Adipocyte (in vitro differentiated cells): ENCODE measurements around the gene MAP3K9.

Source experiments
- DNase-seq: peaks from one replicate; pipeline ENCODE4 v3.0.0-alpha.2; 2015; ENCODE audit warnings: low read depth
- H3K27me3 ChIP-seq: replicated peaks from 2 replicates; pipeline ENCODE4 v1.7.0; 2013; ENCODE audit warnings: mild to moderate bottlenecking, low read length, moderate library complexity; ENCODE audit not compliant: control insufficient read depth, insufficient read depth
- H3K36me3 ChIP-seq: 2 replicates; pipeline ENCODE4 v1.7.0; 2013; ENCODE audit warnings: low read length, mild to moderate bottlenecking, moderate library complexity; ENCODE audit not compliant: control insufficient read depth, insufficient read depth, severe bottlenecking
- H3K4me1 ChIP-seq: 2 replicates; pipeline ENCODE4 v1.7.0; 2013; ENCODE audit warnings: mild to moderate bottlenecking, low read length, moderate library complexity; ENCODE audit not compliant: control insufficient read depth, insufficient read depth
- H3K4me3 ChIP-seq: 2 replicates; pipeline ENCODE4 v1.7.0; 2013; ENCODE audit warnings: mild to moderate bottlenecking, low read length, moderate library complexity
- H3K9ac ChIP-seq: 2 replicates; pipeline ENCODE4 v1.7.0; 2013; ENCODE audit warnings: mild to moderate bottlenecking, low read length, moderate library complexity
- H3K9me3 ChIP-seq: 2 replicates; pipeline ENCODE4 v1.7.0; 2013; ENCODE audit warnings: mild to moderate bottlenecking, low read length, moderate library complexity; ENCODE audit not compliant: control insufficient read depth

Gene MAP3K9

GRCh38 chr14:70692210-70692609, 117.1 kb downstream of the MAP3K9 start:
- Histone ChIP-seq H3K27me3 (no peaks in the 10 kb centered on the region), H3K4me1 (no peaks in the 10 kb centered on the region), H3K4me3 (no peak overlapping the region), H3K36me3 (no peaks in the 10 kb centered on the region), H3K9me3 (no peaks in the 10 kb centered on the region), H3K9ac (no peak overlapping the region)
- no peak for DNase-seq

GRCh38 chr14:70685474-70686197, 123.7 kb downstream of the MAP3K9 start:
- DNase-seq: no peak
- H3K9me3 ChIP-seq: no peaks in the 10 kb centered on the region
- H3K4me1 ChIP-seq: no peaks in the 10 kb centered on the region

GRCh38 chr14:70683983-70684382, 125.3 kb downstream of the MAP3K9 start:
- Histone ChIP-seq H3K9me3 (no peaks in the 10 kb centered on the region), H3K9ac (no peak overlapping the region), H3K4me1 (no peaks in the 10 kb centered on the region), H3K4me3 (no peak overlapping the region), H3K36me3 (no peaks in the 10 kb centered on the region), H3K27me3 (peaks cover 5% of the 10 kb centered on the region)
- DNase-seq: peak; percentile 23

More at GRCh38 chr14:70685474-70686197, 123.7 kb downstream of the MAP3K9 start:
- Histone ChIP-seq H3K27me3 (peaks cover 2% of the 10 kb centered on the region), H3K36me3 (no peaks in the 10 kb centered on the region), H3K4me3 (no peak overlapping the region), H3K9ac (no peak overlapping the region)

DNA sequence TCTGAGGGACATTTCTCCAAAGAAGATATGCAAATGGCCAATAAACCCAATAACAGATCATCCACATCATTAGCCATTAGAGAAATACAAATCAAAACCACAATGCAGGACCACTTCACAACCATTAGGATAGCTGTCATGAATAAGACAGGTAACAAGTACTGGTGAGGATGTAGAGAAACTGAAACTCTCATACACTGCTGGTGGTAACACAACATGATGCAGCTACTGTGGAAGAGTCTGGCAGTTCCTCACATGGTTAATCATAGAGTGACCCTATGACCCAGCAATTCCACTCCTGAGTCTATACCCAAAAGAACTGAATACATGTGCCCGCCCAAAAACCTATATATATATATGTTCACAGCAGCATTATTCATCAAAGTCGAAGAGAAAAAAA, 128.6 kb downstream of the MAP3K9 start:
- H3K4me1 ChIP-seq: no peaks in the 10 kb centered on the region
- no peak overlapping the region for H3K4me3 ChIP-seq
- no peak for DNase-seq
- H3K9me3 ChIP-seq: no peaks in the 10 kb centered on the region
- no peak overlapping the region for H3K9ac ChIP-seq
- no peaks in the 10 kb centered on the region for H3K36me3 ChIP-seq
- peaks cover 24% of the 10 kb centered on the region for H3K27me3 ChIP-seq

GRCh38 chr14:70677341-70677740, 132.0 kb downstream of the MAP3K9 start:
- Histone ChIP-seq H3K9ac (no peak overlapping the region), H3K4me1 (no peaks in the 10 kb centered on the region), H3K27me3 (peaks cover 31% of the 10 kb centered on the region), H3K9me3 (no peaks in the 10 kb centered on the region), H3K4me3 (no peak overlapping the region), H3K36me3 (no peaks in the 10 kb centered on the region)
- no peak for DNase-seq
